GM10248 (cell line): ENCODE measurements around the gene CRTC1.

Source experiments
- CTCF ChIA-PET: fragments of 300-600 bp; sonication (Branson Sonifier 250); formaldehyde crosslinking; extraction: SDS; loops from one replicate; lab custom pipeline; 2021; ENCODE audit warnings: antibody characterized with exemption; lab: Yijun Ruan, JAX
- POLR2A ChIA-PET: fragments of 350-650 bp; sonication (Branson Sonifier 250); formaldehyde crosslinking; extraction: SDS; loops from one replicate; lab custom pipeline; 2020; ENCODE audit warnings: antibody characterized with exemption; lab: Yijun Ruan, JAX
- DNase-seq: peaks from one replicate; pipeline ENCODE4 v3.0.0; 2012; ENCODE audit errors: extremely low spot score
- TF ChIP-seq, protein P1 (sequence below): IDR thresholded peaks from 2 replicates; pipeline ENCODE4 v1.5.1; 2012; ENCODE audit warnings: mild to moderate bottlenecking, low read depth; ENCODE audit errors: extremely low read depth, missing control alignments, control extremely low read depth

The CRTC1 gene

DNA sequence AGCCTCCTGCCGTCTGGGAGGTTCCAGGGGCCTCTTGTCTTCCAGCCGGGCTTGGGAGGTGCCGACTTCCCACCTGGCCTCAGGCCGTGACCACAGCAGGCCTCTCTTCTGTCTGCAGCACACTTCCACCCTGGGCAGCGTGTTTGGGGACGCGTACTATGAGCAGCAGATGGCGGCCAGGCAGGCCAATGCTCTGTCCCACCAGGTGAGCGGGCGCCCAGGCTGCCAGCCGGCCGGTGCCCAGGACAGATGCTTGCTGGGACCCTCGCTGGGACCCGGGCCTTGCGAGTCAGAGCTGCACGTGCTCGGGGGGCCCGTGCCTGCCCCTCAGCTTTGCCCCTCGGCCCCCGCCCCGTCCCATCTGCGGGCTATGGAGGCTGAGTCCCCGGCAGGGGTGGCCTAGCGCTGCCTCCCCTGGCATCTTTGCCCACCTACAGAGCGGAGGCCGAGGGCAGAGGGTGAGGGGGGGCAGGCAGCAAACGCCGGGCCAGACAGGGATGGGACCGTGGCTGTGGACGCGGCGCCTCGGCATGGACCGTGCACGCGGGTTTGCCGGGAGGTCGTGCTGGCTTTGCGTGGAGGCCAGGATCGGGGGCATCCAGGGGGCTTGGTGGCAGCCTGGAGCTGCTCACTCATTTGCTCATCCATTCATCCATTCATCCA, 91.4 kb downstream of the CRTC1 start:
- DNase-seq: no peak
- TF ChIP-seq, protein P1, sequence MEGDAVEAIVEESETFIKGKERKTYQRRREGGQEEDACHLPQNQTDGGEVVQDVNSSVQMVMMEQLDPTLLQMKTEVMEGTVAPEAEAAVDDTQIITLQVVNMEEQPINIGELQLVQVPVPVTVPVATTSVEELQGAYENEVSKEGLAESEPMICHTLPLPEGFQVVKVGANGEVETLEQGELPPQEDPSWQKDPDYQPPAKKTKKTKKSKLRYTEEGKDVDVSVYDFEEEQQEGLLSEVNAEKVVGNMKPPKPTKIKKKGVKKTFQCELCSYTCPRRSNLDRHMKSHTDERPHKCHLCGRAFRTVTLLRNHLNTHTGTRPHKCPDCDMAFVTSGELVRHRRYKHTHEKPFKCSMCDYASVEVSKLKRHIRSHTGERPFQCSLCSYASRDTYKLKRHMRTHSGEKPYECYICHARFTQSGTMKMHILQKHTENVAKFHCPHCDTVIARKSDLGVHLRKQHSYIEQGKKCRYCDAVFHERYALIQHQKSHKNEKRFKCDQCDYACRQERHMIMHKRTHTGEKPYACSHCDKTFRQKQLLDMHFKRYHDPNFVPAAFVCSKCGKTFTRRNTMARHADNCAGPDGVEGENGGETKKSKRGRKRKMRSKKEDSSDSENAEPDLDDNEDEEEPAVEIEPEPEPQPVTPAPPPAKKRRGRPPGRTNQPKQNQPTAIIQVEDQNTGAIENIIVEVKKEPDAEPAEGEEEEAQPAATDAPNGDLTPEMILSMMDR: no peak
- CTCF ChIA-PET: interaction anchor here (1.3 kb wide), 1 partner anchor 14 kb away, joined by 3 read pairs; no protein-coding TSS in a partner anchor
- POLR2A ChIA-PET: no interaction called here

DNA sequence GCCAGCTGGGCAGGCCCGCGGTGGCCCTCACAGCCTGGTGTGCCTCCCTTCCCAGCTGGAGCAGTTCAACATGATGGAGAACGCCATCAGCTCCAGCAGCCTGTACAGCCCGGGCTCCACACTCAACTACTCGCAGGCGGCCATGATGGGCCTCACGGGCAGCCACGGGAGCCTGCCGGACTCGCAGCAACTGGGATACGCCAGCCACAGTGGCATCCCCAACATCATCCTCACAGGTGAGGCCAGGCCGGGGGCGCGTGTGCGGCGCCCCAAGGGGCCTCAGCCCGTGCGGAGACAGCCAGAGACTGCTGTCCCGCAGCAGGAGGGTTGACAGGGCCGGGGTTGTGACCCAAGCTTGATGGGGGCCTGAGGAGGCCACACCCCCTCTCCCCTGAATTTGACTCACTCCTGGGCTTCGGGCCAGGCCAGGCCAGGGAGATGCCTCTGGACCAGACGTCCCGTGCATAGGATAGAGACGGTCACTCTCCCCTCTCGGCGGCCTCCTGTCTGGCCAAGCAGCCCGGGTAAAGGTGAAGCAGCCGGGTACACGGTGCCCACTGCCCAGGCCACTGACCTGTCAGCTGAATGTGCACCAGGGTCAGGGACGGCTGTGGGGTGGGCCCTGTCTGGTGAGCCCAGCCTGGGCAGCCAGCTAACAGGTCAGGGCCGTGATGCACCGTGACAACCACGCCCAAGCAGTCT, 92.3 kb downstream of the CRTC1 start:
- POLR2A ChIA-PET: no interaction called here
- CTCF ChIA-PET: interaction anchor here (1.3 kb wide), 1 partner anchor 15 kb away, joined by 3 read pairs; no protein-coding TSS in a partner anchor
- no peak for DNase-seq
- TF ChIP-seq, protein P1: no peak

DNA sequence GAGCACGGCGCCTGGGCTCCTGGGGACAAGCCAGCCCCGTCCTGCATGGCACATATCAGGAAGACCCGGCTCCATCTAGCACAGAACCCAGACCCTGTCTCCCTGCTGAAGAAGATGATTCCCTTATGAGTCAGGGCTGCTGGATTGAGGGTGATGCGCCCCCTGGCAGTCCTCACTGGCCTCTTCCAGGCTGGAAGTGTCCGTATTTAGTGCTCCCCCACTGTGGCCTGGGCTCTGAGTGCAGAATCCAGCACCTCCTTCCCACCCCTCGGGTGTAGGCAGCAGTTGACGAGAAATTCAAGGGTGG, 92.8 kb downstream of the CRTC1 start:
- TF ChIP-seq, protein P1: no peak
- CTCF ChIA-PET: interaction anchor here (1.3 kb wide), 1 partner anchor 15 kb away, joined by 3 read pairs; no protein-coding TSS in a partner anchor
- DNase-seq: no peak
- POLR2A ChIA-PET: no interaction called here

DNA sequence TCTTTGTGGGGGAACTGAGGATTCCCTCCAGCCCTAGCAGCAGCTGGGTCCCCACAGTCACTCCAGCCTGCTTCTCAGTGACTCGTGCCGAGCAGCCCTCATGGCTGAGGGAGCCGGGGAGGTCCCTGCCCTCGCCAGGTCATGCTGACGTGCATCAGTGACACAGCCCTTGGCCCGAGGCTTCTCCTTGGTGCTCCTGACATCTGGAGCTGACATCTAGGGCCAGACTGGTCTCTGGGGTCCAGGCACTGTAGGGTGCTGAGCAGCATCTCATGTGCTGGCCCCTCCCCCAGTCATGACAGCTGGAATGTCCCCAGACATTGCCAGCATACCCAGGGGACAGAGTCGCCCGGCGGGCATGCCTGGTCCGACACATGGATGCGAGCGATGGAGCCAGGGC, 93.3 kb downstream of the CRTC1 start:
- ChIA-PET POLR2A (no interaction called here), CTCF (interaction anchor here (1.5 kb wide), 1 partner anchor 72 kb away, joined by 3 read pairs; no protein-coding TSS in a partner anchor)
- DNase-seq: no peak
- TF ChIP-seq, protein P1: no peak

DNA sequence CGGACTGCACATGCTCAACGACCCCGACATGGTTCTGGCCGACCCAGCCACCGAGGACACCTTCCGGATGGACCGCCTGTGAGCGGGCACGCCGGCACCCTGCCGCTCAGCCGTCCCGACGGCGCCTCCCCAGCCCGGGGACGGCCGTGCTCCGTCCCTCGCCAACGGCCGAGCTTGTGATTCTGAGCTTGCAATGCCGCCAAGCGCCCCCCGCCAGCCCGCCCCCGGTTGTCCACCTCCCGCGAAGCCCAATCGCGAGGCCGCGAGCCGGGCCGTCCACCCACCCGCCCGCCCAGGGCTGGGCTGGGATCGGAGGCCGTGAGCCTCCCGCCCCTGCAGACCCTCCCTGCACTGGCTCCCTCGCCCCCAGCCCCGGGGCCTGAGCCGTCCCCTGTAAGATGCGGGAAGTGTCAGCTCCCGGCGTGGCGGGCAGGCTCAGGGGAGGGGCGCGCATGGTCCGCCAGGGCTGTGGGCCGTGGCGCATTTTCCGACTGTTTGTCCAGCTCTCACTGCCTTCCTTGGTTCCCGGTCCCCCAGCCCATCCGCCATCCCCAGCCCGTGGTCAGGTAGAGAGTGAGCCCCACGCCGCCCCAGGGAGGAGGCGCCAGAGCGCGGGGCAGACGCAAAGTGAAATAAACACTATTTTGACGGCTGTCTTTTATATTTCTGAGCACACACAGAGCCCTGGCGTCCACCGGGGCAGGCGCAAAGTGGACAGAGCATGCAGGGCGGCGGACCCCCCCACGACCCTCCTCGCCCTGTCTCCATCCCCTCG, 94.0 kb downstream of the CRTC1 start:
- ChIA-PET CTCF (interaction anchor here (1.0 to 1.5 kb wide), 2 partner anchors 20 to 71 kb away, joined by 3 read pairs; no protein-coding TSS in a partner anchor), POLR2A (no interaction called here)
- DNase-seq: no peak
- TF ChIP-seq, protein P1: no peak

DNA sequence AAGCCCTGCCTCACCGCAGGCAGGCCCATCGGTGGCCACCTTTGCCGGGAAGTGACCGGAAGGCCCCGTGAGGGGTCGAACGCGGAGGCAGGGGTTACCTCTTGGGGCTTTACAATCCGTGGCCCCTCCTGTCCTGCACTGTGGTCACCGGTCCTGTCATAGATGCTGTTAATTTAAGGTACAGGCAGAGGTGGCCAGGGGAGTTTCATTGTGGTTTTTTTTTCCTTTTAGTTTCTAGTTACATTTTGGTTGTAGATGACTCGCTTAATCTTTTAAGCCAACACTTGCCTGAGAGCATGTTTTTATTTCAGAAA, 94.6 kb downstream of the CRTC1 start:
- POLR2A ChIA-PET: no interaction called here

More for the DNA sequence above, 94.6 kb downstream of the CRTC1 start:
- no peak for DNase-seq
- CTCF ChIA-PET: interaction anchor here (1.0 to 1.5 kb wide), 2 partner anchors 20 to 71 kb away, joined by 3 read pairs; no protein-coding TSS in a partner anchor
- TF ChIP-seq, protein P1: no peak
